SU-DHL-6 (cell line): ENCODE data around the gene MAPT.

Experiments
- H2AFZ ChIP-seq: fragments of 200-600 bp; sonication (generic); 2 replicates; pipeline ENCODE4 v1.6.1; 2014; ENCODE audit warnings: low read depth, mild to moderate bottlenecking, moderate library complexity, mixed read lengths, antibody characterized with exemption, low read length; ENCODE audit not compliant: severe bottlenecking
- H3F3A ChIP-seq: fragments of 200-600 bp; shearing (Covaris generic); 2 replicates; pipeline ENCODE4 v1.6.0; 2016; ENCODE audit warnings: antibody characterized with exemption, mild to moderate bottlenecking; ENCODE audit not compliant: insufficient read depth
- H3K27ac ChIP-seq: fragments of 200-600 bp; sonication (generic); 2 replicates; pipeline ENCODE4 v1.5.1; 2016; ENCODE audit warnings: low read depth, mild to moderate bottlenecking, low read length, moderate library complexity, mixed read lengths
- H3K27me3 ChIP-seq: fragments of 200-600 bp; sonication (generic), shearing (Covaris generic); 2 replicates; pipeline ENCODE4 v1.6.0; 2014; ENCODE audit warnings: mild to moderate bottlenecking, low read length
- H3K36me3 ChIP-seq: fragments of 200-600 bp; sonication (generic); 2 replicates; pipeline ENCODE4 v1.6.1; 2014; ENCODE audit warnings: mild to moderate bottlenecking, low read length, mixed read lengths
- H3K4me2 ChIP-seq: fragments of 300-600, 200-600 bp; shearing (Covaris generic), sonication (generic); 2 replicates; pipeline ENCODE4 v1.6.0; 2014; ENCODE audit warnings: low read length, low read depth, mild to moderate bottlenecking; ENCODE audit not compliant: poor library complexity, severe bottlenecking
- H3K4me3 ChIP-seq: fragments of 200-600 bp; sonication (generic); 2 replicates; pipeline ENCODE4 v1.5.1; 2014; ENCODE audit warnings: antibody characterized with exemption, low read length, mild to moderate bottlenecking, mixed read lengths; ENCODE audit not compliant: insufficient read depth, poor library complexity, severe bottlenecking
- H3K79me2 ChIP-seq: fragments of 200-600 bp; sonication (generic); 2 replicates; pipeline ENCODE4 v1.6.1; 2014; ENCODE audit warnings: mild to moderate bottlenecking, low read length, moderate library complexity; ENCODE audit not compliant: insufficient read depth
- H3K9ac ChIP-seq: fragments of 200-600 bp; sonication (generic); 2 replicates; pipeline ENCODE4 v1.7.0; 2014; ENCODE audit warnings: mild to moderate bottlenecking, low read length
- H3K9me2 ChIP-seq: fragments of 200-600 bp; sonication (generic); replicated peaks from 2 replicates; pipeline ENCODE4 v1.6.1; 2014; ENCODE audit warnings: low read length; ENCODE audit not compliant: insufficient read depth
- H3K9me3 ChIP-seq: fragments of 200-600 bp; sonication (generic); 2 replicates; pipeline ENCODE4 v1.6.1; 2014; ENCODE audit warnings: low read length, mixed read lengths; ENCODE audit not compliant: insufficient read depth
- H4K20me1 ChIP-seq: fragments of 200-600 bp; sonication (generic); 2 replicates; pipeline ENCODE4 v1.6.1; 2014; ENCODE audit warnings: low read depth, mild to moderate bottlenecking, antibody characterized with exemption, low read length, moderate library complexity, mixed read lengths
- EZH2phosphoT487 ChIP-seq: fragments of 200-600 bp; sonication (generic), shearing (Covaris generic); conservative IDR thresholded peaks from 2 replicates; pipeline ENCODE4 v1.6.1; 2018; ENCODE audit warnings: mild to moderate bottlenecking, antibody characterized with exemption, low read length, moderate library complexity, mixed read lengths
- TF ChIP-seq, protein P1 (sequence below): fragments of 200-600 bp; sonication (generic); IDR thresholded peaks from one replicate; pipeline ENCODE4 v1.5.1; 2017; ENCODE audit warnings: antibody characterized with exemption, mild to moderate bottlenecking, low read length, moderate library complexity; ENCODE audit not compliant: insufficient read depth, poor library complexity, severe bottlenecking

The MAPT gene

DNA sequence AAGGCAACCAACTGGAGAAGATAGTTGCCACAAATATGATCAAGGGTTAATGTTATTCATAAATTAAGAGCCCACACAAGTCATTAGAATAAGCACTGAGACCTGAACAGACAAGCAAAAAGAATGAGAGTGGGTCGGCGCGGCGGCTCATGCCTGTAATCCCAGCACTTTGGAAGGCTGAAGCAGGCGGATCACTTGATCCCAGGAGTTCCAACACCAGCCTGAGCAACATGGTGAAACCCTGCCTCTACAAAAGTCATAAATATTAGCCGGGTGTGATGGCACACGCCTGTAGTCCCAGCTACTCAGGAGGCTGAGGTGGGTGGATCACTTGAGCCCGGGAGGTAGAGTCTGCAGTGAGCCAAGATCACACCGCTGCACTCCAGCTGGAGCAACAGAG is 64.0 kb downstream of the MAPT start:
- no peaks in the 10 kb centered on the region for H3K9me3 ChIP-seq
- H3K36me3 ChIP-seq = no peaks in the 10 kb centered on the region
- no peak overlapping the region for H3K4me3 ChIP-seq
- no peak overlapping the region for H3K4me2 ChIP-seq
- TF ChIP-seq EZH2phosphoT487 = no peak
- TF ChIP-seq, protein P1, sequence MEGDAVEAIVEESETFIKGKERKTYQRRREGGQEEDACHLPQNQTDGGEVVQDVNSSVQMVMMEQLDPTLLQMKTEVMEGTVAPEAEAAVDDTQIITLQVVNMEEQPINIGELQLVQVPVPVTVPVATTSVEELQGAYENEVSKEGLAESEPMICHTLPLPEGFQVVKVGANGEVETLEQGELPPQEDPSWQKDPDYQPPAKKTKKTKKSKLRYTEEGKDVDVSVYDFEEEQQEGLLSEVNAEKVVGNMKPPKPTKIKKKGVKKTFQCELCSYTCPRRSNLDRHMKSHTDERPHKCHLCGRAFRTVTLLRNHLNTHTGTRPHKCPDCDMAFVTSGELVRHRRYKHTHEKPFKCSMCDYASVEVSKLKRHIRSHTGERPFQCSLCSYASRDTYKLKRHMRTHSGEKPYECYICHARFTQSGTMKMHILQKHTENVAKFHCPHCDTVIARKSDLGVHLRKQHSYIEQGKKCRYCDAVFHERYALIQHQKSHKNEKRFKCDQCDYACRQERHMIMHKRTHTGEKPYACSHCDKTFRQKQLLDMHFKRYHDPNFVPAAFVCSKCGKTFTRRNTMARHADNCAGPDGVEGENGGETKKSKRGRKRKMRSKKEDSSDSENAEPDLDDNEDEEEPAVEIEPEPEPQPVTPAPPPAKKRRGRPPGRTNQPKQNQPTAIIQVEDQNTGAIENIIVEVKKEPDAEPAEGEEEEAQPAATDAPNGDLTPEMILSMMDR = no peak
- no peak overlapping the region for H3K27ac ChIP-seq
- no peaks in the 10 kb centered on the region for H3K27me3 ChIP-seq
- no peaks in the 10 kb centered on the region for H3K9me2 ChIP-seq
- no peaks in the 10 kb centered on the region for H4K20me1 ChIP-seq
- no peaks in the 10 kb centered on the region for H3K79me2 ChIP-seq
- H3F3A ChIP-seq = no peaks in the 10 kb centered on the region
- H2AFZ ChIP-seq = no peak overlapping the region
- no peak overlapping the region for H3K9ac ChIP-seq

GRCh38 chr17:45958994-45959665 is 64.8 kb downstream of the MAPT start:
- no peak overlapping the region for H3K27ac ChIP-seq

GRCh38 chr17:45960311-45960710 is 66.0 kb downstream of the MAPT start:
- no peak overlapping the region for H3K9ac ChIP-seq
- H3K4me3 ChIP-seq = no peak overlapping the region
- H4K20me1 ChIP-seq = no peaks in the 10 kb centered on the region

More at GRCh38 chr17:45958994-45959665, 64.8 kb downstream of the MAPT start:
- H3K4me3 ChIP-seq = no peak overlapping the region
- H4K20me1 ChIP-seq = no peaks in the 10 kb centered on the region
- TF ChIP-seq EZH2phosphoT487 = no peak
- TF ChIP-seq, protein P1 = no peak
- no peak overlapping the region for H3K4me2 ChIP-seq
- no peak overlapping the region for H2AFZ ChIP-seq
- H3K79me2 ChIP-seq = no peaks in the 10 kb centered on the region
- H3K9me3 ChIP-seq = no peaks in the 10 kb centered on the region
- no peaks in the 10 kb centered on the region for H3K27me3 ChIP-seq
- H3K9me2 ChIP-seq = no peaks in the 10 kb centered on the region
- no peaks in the 10 kb centered on the region for H3K36me3 ChIP-seq
- no peak overlapping the region for H3K9ac ChIP-seq
- H3F3A ChIP-seq = no peaks in the 10 kb centered on the region

More at GRCh38 chr17:45960311-45960710, 66.0 kb downstream of the MAPT start:
- Histone ChIP-seq H3K79me2 (no peaks in the 10 kb centered on the region), H3K9me3 (no peaks in the 10 kb centered on the region), H3F3A (no peaks in the 10 kb centered on the region), H3K4me2 (no peak overlapping the region), H3K36me3 (no peaks in the 10 kb centered on the region), H2AFZ (no peak overlapping the region), H3K9me2 (no peaks in the 10 kb centered on the region), H3K27me3 (no peaks in the 10 kb centered on the region), H3K27ac (no peak overlapping the region)
- TF ChIP-seq, protein P1 = no peak
